SU-DHL-6 (cell line): ENCODE results near the gene FEM1C.

Experiments used
- CTCF ChIP-seq: fragments of 200-600 bp; sonication (generic); IDR thresholded peaks from one replicate; pipeline ENCODE4 v1.5.1; 2017; ENCODE audit warnings: antibody characterized with exemption, mild to moderate bottlenecking, low read length, moderate library complexity; ENCODE audit not compliant: insufficient read depth, poor library complexity, severe bottlenecking
- EZH2phosphoT487 ChIP-seq: fragments of 200-600 bp; sonication (generic), shearing (Covaris generic); conservative IDR thresholded peaks from 2 replicates; pipeline ENCODE4 v1.6.1; 2018; ENCODE audit warnings: mild to moderate bottlenecking, antibody characterized with exemption, low read length, moderate library complexity, mixed read lengths

- peak; percentile 42 for TF ChIP-seq CTCF
- TF ChIP-seq EZH2phosphoT487, result no peak
These were observed 4.6 kb upstream of the FEM1C start for GRCh38 chr5:115549154-115549553.
